H1 (cell line): Measurements from ENCODE around the gene POGLUT2. TPM values are rescaled to one million over a fixed set of nuclear protein-coding genes. Genes with fewer than 3 reads are reported as not detected.

ENCODE experiments used
- CTCF ChIA-PET: fragments of 300-600 bp; sonication (Branson Sonifier 250); formaldehyde crosslinking; loops from one replicate; lab custom pipeline; 2021; ENCODE audit not compliant: partially characterized antibody; lab: Charles Lee
- POLR2A ChIA-PET: fragments of 300-600 bp; sonication (Branson Sonifier 250); formaldehyde crosslinking; loops from one replicate; lab custom pipeline; 2021; ENCODE audit warnings: inconsistent platforms; ENCODE audit not compliant: partially characterized antibody; lab: Charles Lee
- DNase-seq, 2 experiments: peaks; one replicate each; pipeline versions ENCODE4 v3.0.0 to v3.0.0-alpha.2; 2010 to 2022; ENCODE audit warnings: low spot score in 2 of 2, low read depth in 1 of 2, mixed read lengths in 1 of 2
- FAIRE-seq: peaks from 2 replicates; lab custom pipeline; 2011; peaks lifted over from hg19 to GRCh38; lab: Jason Lieb, UNC
- H2AFZ ChIP-seq: 2 replicates; pipeline ENCODE4 v1.8.1; 2012; ENCODE audit warnings: low read length, inconsistent platforms
- H2AK5ac ChIP-seq: 2 replicates; pipeline ENCODE4 v1.6.1; 2013; ENCODE audit warnings: low read depth, low read length
- H2BK120ac ChIP-seq: replicated peaks from 2 replicates; pipeline ENCODE3; 2013; ENCODE audit warnings: low read depth, low read length, inconsistent platforms
- H2BK12ac ChIP-seq: 2 replicates; pipeline ENCODE4 v1.6.1; 2013; ENCODE audit warnings: low read depth, low read length
- H2BK15ac ChIP-seq: 2 replicates; pipeline ENCODE4 v1.6.1; 2013; ENCODE audit warnings: low read length
- H2BK20ac ChIP-seq: 2 replicates; pipeline ENCODE4 v1.6.1; 2013; ENCODE audit warnings: low read length
- H2BK5ac ChIP-seq: 2 replicates; pipeline ENCODE4 v1.6.1; 2013; ENCODE audit warnings: low read depth, low read length
- H3K14ac ChIP-seq: 2 replicates; pipeline ENCODE4 v1.6.1; 2013; ENCODE audit warnings: inconsistent platforms; ENCODE audit not compliant: insufficient read length
- H3K18ac ChIP-seq: 2 replicates; pipeline ENCODE4 v1.6.1; 2013; ENCODE audit warnings: low read length; ENCODE audit errors: extremely low read depth
- H3K23ac ChIP-seq: 2 replicates; pipeline ENCODE4 v1.6.1; 2013; ENCODE audit warnings: inconsistent platforms; ENCODE audit not compliant: insufficient read length
- H3K23me2 ChIP-seq: 2 replicates; pipeline ENCODE4 v1.6.1; 2013; ENCODE audit warnings: low read depth, low read length
- H3K27ac ChIP-seq: 2 replicates; pipeline ENCODE4 v1.6.1; 2011; ENCODE audit warnings: low read depth, low read length, inconsistent platforms
- H3K27me3 ChIP-seq, 4 experiments: replicated peaks in 1 of 4; 1 replicate in 1 of 4; 2 replicates in 3 of 4; pipeline versions ENCODE4 v1.6.1 to v1.8.1; 2011 to 2013; ENCODE audit warnings: low read length in 3 of 4, mild to moderate bottlenecking in 3 of 4, inconsistent platforms in 2 of 4, mixed read lengths in 2 of 4, moderate library complexity in 1 of 4; ENCODE audit not compliant: control insufficient read depth in 3 of 4, insufficient read depth in 3 of 4; ENCODE audit errors: extremely low read depth in 1 of 4
- H3K36me3 ChIP-seq, 4 experiments: 2 replicates each; pipeline versions ENCODE4 v1.6.1 to v1.8.1; 2011 to 2013; ENCODE audit warnings: mild to moderate bottlenecking in 4 of 4, low read length in 3 of 4, moderate library complexity in 2 of 4, control low read depth in 1 of 4, inconsistent platforms in 1 of 4; ENCODE audit not compliant: insufficient read depth in 4 of 4, control insufficient read depth in 2 of 4
- H3K4ac ChIP-seq: replicated peaks from 2 replicates; pipeline ENCODE3; 2013; ENCODE audit warnings: low read length, low read depth, mixed read lengths, inconsistent platforms; ENCODE audit not compliant: insufficient read length
- H3K4me1 ChIP-seq, 4 experiments: replicated peaks in 1 of 4; 1 replicate in 1 of 4; 2 replicates in 3 of 4; pipeline versions ENCODE4 v1.6.1 to v1.8.1; 2011 to 2013; ENCODE audit warnings: low read length in 3 of 4, inconsistent platforms in 2 of 4, mixed read lengths in 1 of 4; ENCODE audit not compliant: insufficient read depth in 4 of 4, control insufficient read depth in 3 of 4
- H3K4me2 ChIP-seq, 2 experiments: 2 replicates each; pipeline versions ENCODE4 v1.6.1 to v1.8.1; 2011 to 2013; ENCODE audit warnings: low read depth in 2 of 2, low read length in 2 of 2, control low read depth in 1 of 2, inconsistent platforms in 1 of 2, mild to moderate bottlenecking in 1 of 2; ENCODE audit not compliant: insufficient read depth in 1 of 2
- H3K4me3 ChIP-seq, 4 experiments: fragments of 200-600, 300-600 bp in 1 of 4; sonication (generic), shearing (Covaris generic), sonication (Bioruptor Twin) in 1 of 4; 2 replicates each; pipeline versions ENCODE4 v1.5.1 to v1.8.1; 2011 to 2016; ENCODE audit warnings: low read length in 4 of 4, low read depth in 3 of 4, control low read depth in 2 of 4, inconsistent platforms in 2 of 4, mild to moderate bottlenecking in 2 of 4, mixed read lengths in 1 of 4, moderate library complexity in 1 of 4; ENCODE audit not compliant: insufficient read depth in 2 of 4; ENCODE audit errors: extremely low read depth in 1 of 4
- H3K56ac ChIP-seq: replicated peaks from 2 replicates; pipeline ENCODE3; 2013; ENCODE audit warnings: low read depth, mild to moderate bottlenecking, mixed read lengths, low read length, inconsistent platforms; ENCODE audit not compliant: insufficient read length
- H3K79me1 ChIP-seq: 2 replicates; pipeline ENCODE4 v1.6.1; 2013; ENCODE audit warnings: low read depth, low read length, control low read depth
- H3K79me2 ChIP-seq, 2 experiments: 2 replicates each; pipeline versions ENCODE4 v1.6.1 to v1.8.1; 2012 to 2013; ENCODE audit warnings: low read length in 2 of 2, mild to moderate bottlenecking in 2 of 2, inconsistent platforms in 1 of 2; ENCODE audit not compliant: insufficient read depth in 2 of 2, control insufficient read depth in 1 of 2
- H3K9ac ChIP-seq, 4 experiments: replicated peaks in 1 of 4; 1 replicate in 1 of 4; 2 replicates in 3 of 4; pipeline versions ENCODE4 v1.6.1 to v1.8.1; 2011 to 2013; ENCODE audit warnings: low read depth in 3 of 4, low read length in 3 of 4, control low read depth in 2 of 4, mild to moderate bottlenecking in 2 of 4, moderate library complexity in 2 of 4, inconsistent platforms in 1 of 4; ENCODE audit errors: extremely low read depth in 1 of 4
- H3K9me3 ChIP-seq, 2 experiments: 2 replicates each; pipeline versions ENCODE4 v1.6.1 to v1.8.1; 2012 to 2013; ENCODE audit warnings: mild to moderate bottlenecking in 2 of 2, moderate library complexity in 2 of 2, control low read depth in 1 of 2, inconsistent platforms in 1 of 2, low read depth in 1 of 2, low read length in 1 of 2, mixed read lengths in 1 of 2; ENCODE audit not compliant: insufficient read depth in 2 of 2
- H4K20me1 ChIP-seq, 2 experiments: replicated peaks in 1 of 2; 2 replicates each; pipeline versions ENCODE3 to v1.8.1; 2011 to 2013; ENCODE audit warnings: inconsistent platforms in 2 of 2, low read length in 2 of 2, mild to moderate bottlenecking in 1 of 2; ENCODE audit not compliant: insufficient read depth in 2 of 2, control insufficient read depth in 1 of 2
- H4K5ac ChIP-seq: 2 replicates; pipeline ENCODE4 v1.6.1; 2013; ENCODE audit warnings: low read length, low read depth, mixed read lengths, inconsistent platforms; ENCODE audit not compliant: insufficient read length
- H4K8ac ChIP-seq: 2 replicates; pipeline ENCODE4 v1.8.0; 2013; ENCODE audit warnings: mild to moderate bottlenecking, moderate library complexity, low read length, inconsistent platforms; ENCODE audit not compliant: insufficient read depth; ENCODE audit errors: extremely low read depth
- H4K91ac ChIP-seq: replicated peaks from 2 replicates; pipeline ENCODE3; 2013; ENCODE audit warnings: low read length, mixed read lengths, inconsistent platforms; ENCODE audit not compliant: insufficient read length
- POU5F1 ChIP-seq: IDR thresholded peaks from 2 replicates; pipeline ENCODE4 v1.6.1; 2011; ENCODE audit warnings: low read depth, mild to moderate bottlenecking, low read length, moderate library complexity
- WGBS, 2 experiments: shearing (Covaris generic) in 1 of 2; methylation state at CpG; one replicate each; pipeline versions ENCODE4 v1.1.6 to v1.1.7; 2013 to 2015; ENCODE audit warnings: low lambda C conversion rate in 2 of 2, mixed read lengths in 2 of 2, inconsistent platforms in 1 of 2, low coverage in 1 of 2, missing lambda C conversion rate in 1 of 2; ENCODE audit not compliant: insufficient replicate concordance in 2 of 2, insufficient coverage in 1 of 2, insufficient read length in 1 of 2; ENCODE audit errors: extremely low coverage in 1 of 2, missing lambda C conversion rate in 1 of 2; 5-methylcytosine and 5-hydroxymethylcytosine counted together
- polyA plus RNA-seq, 7 experiments: library from polyadenylated mRNA; depleted of rRNA in 3 of 7; stranded (reverse) in 5 of 7; unstranded in 2 of 7; fragments of >200 nt in 5 of 7; fragments of 200-250 nt in 2 of 7; gene quantifications; 1 replicate in 5 of 7; 2 replicates in 1 of 7; 4 replicates in 1 of 7; pipeline versions ENCODE4 v1.2.1 to v1.2.3, GENCODE V29; 2011 to 2013; ENCODE audit warnings: missing spikeins in 2 of 7, mixed read lengths in 2 of 7
- total RNA-seq: library from RNA; stranded (reverse); fragmentation: NEBNext Ultra II Directional; extraction: Animal tissue kit (Norgen Biotek cat#: 25700); gene quantifications from 2 replicates; pipeline ENCODE4 v1.2.1, GENCODE V29; 2021
- TF ChIP-seq, protein P1 (sequence below): IDR thresholded peaks from 2 replicates; pipeline ENCODE4 v1.6.1; 2012; ENCODE audit warnings: inconsistent platforms

POGLUT2 gene
- total and polyA plus RNA-seq, 2 of the 8 experiments (the other 6 are each of a cell fraction or from before 2014, with no cell fraction given) = 9.9 to 22.3 TPM

- H2BK15ac ChIP-seq = no peak overlapping the region
- DNase-seq (no peak), FAIRE-seq (peak; percentile 39)
- POLR2A ChIA-PET = no interaction called here
- H3K27me3 ChIP-seq = no peaks in the 10 kb centered on the region; a peak in 2 of 7 replicates
- H3K18ac ChIP-seq = no peak overlapping the region
- H4K91ac ChIP-seq = no peak overlapping the region
- H3K27ac ChIP-seq = no peak overlapping the region
- H3K14ac ChIP-seq = no peak overlapping the region
- H2BK20ac ChIP-seq = no peak overlapping the region
- H3K9me3 ChIP-seq = no peaks in the 10 kb centered on the region
- H3K4me1 ChIP-seq = peaks cover 0 to 11% (median 6%) of the 10 kb centered on the region in 4 experiments; a peak in 3 of 7 replicates
- H4K5ac ChIP-seq = no peak overlapping the region
- CTCF ChIA-PET = interaction anchor here (0.9 to 1.6 kb wide), 3 partner anchors 30 to 201 kb away, joined by 3 read pairs; partner anchors contain the start of gene TPP2
- H3K23ac ChIP-seq = no peak overlapping the region
- no peak overlapping the region for H3K4ac ChIP-seq
- peak overlapping the region; percentile 16 to 46; a peak in 3 of 4 replicates for H3K4me2 ChIP-seq
- no peak overlapping the region for H3K56ac ChIP-seq
- no peak overlapping the region for H2BK120ac ChIP-seq
- no peak overlapping the region for H2BK5ac ChIP-seq
- no peak overlapping the region for H4K8ac ChIP-seq
- H3K4me3 ChIP-seq = peak overlapping the region in 1 of 4 experiments; percentile 22; a peak in 1 of 8 replicates
- no peaks in the 10 kb centered on the region for H3K79me2 ChIP-seq
- H3K36me3 ChIP-seq = peaks cover 0 to 15% (median 3%) of the 10 kb centered on the region in 4 experiments; a peak in 3 of 8 replicates
- TF ChIP-seq, protein P1, sequence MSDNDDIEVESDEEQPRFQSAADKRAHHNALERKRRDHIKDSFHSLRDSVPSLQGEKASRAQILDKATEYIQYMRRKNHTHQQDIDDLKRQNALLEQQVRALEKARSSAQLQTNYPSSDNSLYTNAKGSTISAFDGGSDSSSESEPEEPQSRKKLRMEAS = no peak
- TF ChIP-seq POU5F1 = 0 out of 2 replicates have a peak, but pooled peaks have one; percentile 30
- 51% methylated on average over 9 of the region's 9 CpGs; no CpG with 5 or more reads in 1 of the 2 experiments for WGBS, 2 experiments
- H3K23me2 ChIP-seq = 0 out of 2 replicates have a peak, but pooled peaks cover 2% of the 10 kb centered on the region
- peaks cover 0 to 2% of the 10 kb centered on the region in 2 experiments for H4K20me1 ChIP-seq
- H2BK12ac ChIP-seq = peak overlapping the region; percentile 89; the same call in 1 of the 2 replicates
- H3K9ac ChIP-seq = no peak overlapping the region
- no peak overlapping the region for H2AFZ ChIP-seq
- no peak overlapping the region for H2AK5ac ChIP-seq
- H3K79me1 ChIP-seq = no peaks in the 10 kb centered on the region
Observed at GRCh38 chr13:102793611-102794355, 5.0 kb downstream of the POGLUT2 start.
